ENCODE measurements around the gene SMIM35.
A peak's percentile ranks its signal among the peaks of the same experiment; 100 is the strongest.
"Not testable (repeated sequence)": the region's sequence is repeated elsewhere in the genome, so short reads cannot be mapped to it uniquely, and the experiment has no call there.

Gene SMIM35

GRCh38 chr11:117993988-117994745, 92.6 kb downstream of the SMIM35 start:
- DNase-seq (ENCODE audit: low read depth, low spot score): no peak
- no peak overlapping the region for H3K27ac ChIP-seq

- H3K27ac ChIP-seq: no peak overlapping the region
Observed at GRCh38 chr11:117992620-117993019, 94.1 kb downstream of the SMIM35 start.

GRCh38 chr11:117992136-117992535, 94.6 kb downstream of the SMIM35 start:
- no peak overlapping the region for H3K27ac ChIP-seq
- no peak for DNase-seq (ENCODE audit: low read depth, low spot score)

More at GRCh38 chr11:117992620-117993019, 94.1 kb downstream of the SMIM35 start:
- DNase-seq (ENCODE audit: low read depth, low spot score): no peak

GRCh38 chr11:117989351-117990102, 97.2 kb downstream of the SMIM35 start:
- H3K27ac ChIP-seq: no peak overlapping the region
- no peak for DNase-seq (ENCODE audit: low read depth, low spot score)

- H3K27ac ChIP-seq: no peak overlapping the region
- no peak for DNase-seq (ENCODE audit: low read depth, low spot score)
Observed at GRCh38 chr11:117986981-117987574, 99.7 kb downstream of the SMIM35 start.

GRCh38 chr11:117985953-117986887, 100.5 kb downstream of the SMIM35 start, which contains the start of gene IL10RA:
IL10RA (plus strand) TSS chr11:117986394; CDS start chr11:117986468, 74 bp downstream.
- DNase-seq (ENCODE audit: low read depth, low spot score): no peak
- no peak within 1 kb of the TSS for H3K27ac ChIP-seq

GRCh38 chr11:117984476-117984875, 102.3 kb downstream of the SMIM35 start:
- no peak for DNase-seq (ENCODE audit: low read depth, low spot score)
- no peak overlapping the region for H3K27ac ChIP-seq

- no peak overlapping the region for H3K27ac ChIP-seq
- no peak for DNase-seq (ENCODE audit: low read depth, low spot score)
Observed at GRCh38 chr11:117983163-117983475, 103.6 kb downstream of the SMIM35 start.

- H3K27ac ChIP-seq: no peak overlapping the region
- no peak for DNase-seq (ENCODE audit: low read depth, low spot score)
Observed at GRCh38 chr11:117980720-117981119, 106.0 kb downstream of the SMIM35 start.

GRCh38 chr11:117980280-117980679, 106.5 kb downstream of the SMIM35 start:
- peak; percentile 6 for DNase-seq (ENCODE audit: low read depth, low spot score)

GRCh38 chr11:117979481-117980211, 107.1 kb downstream of the SMIM35 start:
- H3K27ac ChIP-seq: no peak overlapping the region
- DNase-seq (ENCODE audit: low read depth, low spot score): no peak

More at GRCh38 chr11:117980280-117980679, 106.5 kb downstream of the SMIM35 start:
- H3K27ac ChIP-seq: no peak overlapping the region

GRCh38 chr11:117978991-117979390, 107.8 kb downstream of the SMIM35 start:
- H3K27ac ChIP-seq: no peak overlapping the region
- DNase-seq (ENCODE audit: low read depth, low spot score): no peak

GRCh38 chr11:117978291-117978910, 108.4 kb downstream of the SMIM35 start:
- H3K27ac ChIP-seq: not testable (repeated sequence)

GRCh38 chr11:117977612-117978264, 109.0 kb downstream of the SMIM35 start:
- not testable (repeated sequence) for DNase-seq (ENCODE audit: low read depth, low spot score); H3K27ac ChIP-seq

More at GRCh38 chr11:117978291-117978910, 108.4 kb downstream of the SMIM35 start:
- not testable (repeated sequence) for DNase-seq (ENCODE audit: low read depth, low spot score)

GRCh38 chr11:117977029-117977428, 109.7 kb downstream of the SMIM35 start:
- H3K27ac ChIP-seq: no peak overlapping the region
- DNase-seq (ENCODE audit: low read depth, low spot score): no peak

- no peak overlapping the region for H3K27ac ChIP-seq
- no peak for DNase-seq (ENCODE audit: low read depth, low spot score)
Observed at GRCh38 chr11:117976445-117976844, 110.3 kb downstream of the SMIM35 start.

GRCh38 chr11:117973503-117973860, 113.3 kb downstream of the SMIM35 start:
- no peak overlapping the region for H3K27ac ChIP-seq

More at GRCh38 chr11:117973503-117973860, 113.3 kb downstream of the SMIM35 start:
- no peak for DNase-seq (ENCODE audit: low read depth, low spot score)
